Measurements from ENCODE around the gene TNIK.

The TNIK gene

GRCh38 chr3:171092467-171092911 lies 367.7 kb downstream of the TNIK start:
- Histone ChIP-seq H3K36me3 (replicated peaks; ENCODE audit: low read depth, low read length) (peaks cover 24% of the 10 kb centered on the region), H3K4me3 (ENCODE audit: low read length) (no peak overlapping the region), H3K4me2 (ENCODE audit: low read length) (no peak overlapping the region), H3K27ac (ENCODE audit: low read length) (no peak overlapping the region), H3K4me1 (ENCODE audit: low read length) (peaks cover 11% of the 10 kb centered on the region), H3K9ac (ENCODE audit: low read length) (no peak overlapping the region), H3K9me3 (ENCODE audit: insufficient read depth, low read length) (no peaks in the 10 kb centered on the region), H3K79me2 (ENCODE audit: low read length) (no peaks in the 10 kb centered on the region), H4K20me1 (ENCODE audit: insufficient read depth, low read length) (no peaks in the 10 kb centered on the region), H2AFZ (ENCODE audit: low read depth, low read length) (no peak overlapping the region), H3K27me3 (ENCODE audit: low read depth, low read length) (no peaks in the 10 kb centered on the region)
- TF ChIP-seq CTCF (IDR thresholded peaks at IDR 0.05; ENCODE audit: low read depth, low read length): no peak
- no peak for TF ChIP-seq EZH2phosphoT487 (IDR thresholded peaks at IDR 0.05; ENCODE audit: low read depth)

GRCh38 chr3:171090321-171090720 lies 369.9 kb downstream of the TNIK start:
- Histone ChIP-seq H3K36me3 (replicated peaks; ENCODE audit: low read depth, low read length) (peaks cover 38% of the 10 kb centered on the region), H3K9me3 (ENCODE audit: insufficient read depth, low read length) (no peaks in the 10 kb centered on the region), H3K9ac (ENCODE audit: low read length) (no peak overlapping the region), H3K4me3 (ENCODE audit: low read length) (no peak overlapping the region), H3K27me3 (ENCODE audit: low read depth, low read length) (no peaks in the 10 kb centered on the region), H3K27ac (ENCODE audit: low read length) (no peak overlapping the region), H2AFZ (ENCODE audit: low read depth, low read length) (no peak overlapping the region), H3K4me2 (ENCODE audit: low read length) (no peak overlapping the region), H4K20me1 (ENCODE audit: insufficient read depth, low read length) (no peaks in the 10 kb centered on the region), H3K4me1 (ENCODE audit: low read length) (peaks cover 17% of the 10 kb centered on the region), H3K79me2 (ENCODE audit: low read length) (no peaks in the 10 kb centered on the region)
- no peak for TF ChIP-seq CTCF (IDR thresholded peaks at IDR 0.05; ENCODE audit: low read depth, low read length)
- no peak for TF ChIP-seq EZH2phosphoT487 (IDR thresholded peaks at IDR 0.05; ENCODE audit: low read depth)

GRCh38 chr3:171088964-171089754 lies 371.0 kb downstream of the TNIK start:
- no peak overlapping the region for H3K27ac ChIP-seq (ENCODE audit: low read length)
- peaks cover 17% of the 10 kb centered on the region for H3K4me1 ChIP-seq (ENCODE audit: low read length)
- no peaks in the 10 kb centered on the region for H3K27me3 ChIP-seq (ENCODE audit: low read depth, low read length)
- H3K79me2 ChIP-seq (ENCODE audit: low read length): no peaks in the 10 kb centered on the region
- no peak overlapping the region for H3K4me3 ChIP-seq (ENCODE audit: low read length)
- no peak overlapping the region for H2AFZ ChIP-seq (ENCODE audit: low read depth, low read length)
- no peaks in the 10 kb centered on the region for H4K20me1 ChIP-seq (ENCODE audit: insufficient read depth, low read length)
- no peaks in the 10 kb centered on the region for H3K9me3 ChIP-seq (ENCODE audit: insufficient read depth, low read length)
- TF ChIP-seq EZH2phosphoT487 (IDR thresholded peaks at IDR 0.05; ENCODE audit: low read depth) (no peak), CTCF (IDR thresholded peaks at IDR 0.05; ENCODE audit: low read depth, low read length) (no peak)
- no peak overlapping the region for H3K9ac ChIP-seq (ENCODE audit: low read length)
- no peak overlapping the region for H3K4me2 ChIP-seq (ENCODE audit: low read length)
- H3K36me3 ChIP-seq (replicated peaks; ENCODE audit: low read depth, low read length): peaks cover 42% of the 10 kb centered on the region

- no peak overlapping the region for H3K9ac ChIP-seq (ENCODE audit: low read length)
- H3K36me3 ChIP-seq (replicated peaks; ENCODE audit: low read depth, low read length): peaks cover 42% of the 10 kb centered on the region
- H2AFZ ChIP-seq (ENCODE audit: low read depth, low read length): no peak overlapping the region
- TF ChIP-seq CTCF (IDR thresholded peaks at IDR 0.05; ENCODE audit: low read depth, low read length) (no peak), EZH2phosphoT487 (IDR thresholded peaks at IDR 0.05; ENCODE audit: low read depth) (no peak)
- H3K9me3 ChIP-seq (ENCODE audit: insufficient read depth, low read length): no peaks in the 10 kb centered on the region
- H3K27ac ChIP-seq (ENCODE audit: low read length): no peak overlapping the region
- H3K27me3 ChIP-seq (ENCODE audit: low read depth, low read length): no peaks in the 10 kb centered on the region
- H3K4me3 ChIP-seq (ENCODE audit: low read length): no peak overlapping the region
- H3K79me2 ChIP-seq (ENCODE audit: low read length): no peaks in the 10 kb centered on the region
- H3K4me1 ChIP-seq (ENCODE audit: low read length): peaks cover 17% of the 10 kb centered on the region
- H4K20me1 ChIP-seq (ENCODE audit: insufficient read depth, low read length): no peaks in the 10 kb centered on the region
- no peak overlapping the region for H3K4me2 ChIP-seq (ENCODE audit: low read length)
Observed at GRCh38 chr3:171088496-171088895, 371.7 kb downstream of the TNIK start.
